Measurements from ENCODE around the gene WDR4. TPM values are rescaled to one million over a fixed set of nuclear protein-coding genes. Genes with fewer than 3 reads are reported as not detected.
"Not testable (repeated sequence)": the region's sequence is repeated elsewhere in the genome, so short reads cannot be mapped to it uniquely, and the experiment has no call there.

WDR4 gene
- total RNA-seq, 2 experiments from 2014 or later = 38.6 to 38.7 TPM

- no peak for DNase-seq
- Mint-ChIP-seq H3K4me3 (no peak overlapping the region), H3K4me1 (ENCODE audit: low read depth) (peaks cover 3% of the 10 kb centered on the region), H3K36me3 (ENCODE audit: low read depth) (peaks cover 56% of the 10 kb centered on the region), H3K9me3 (no peaks in the 10 kb centered on the region), H3K27ac (peak overlapping the region; percentile 34), H3K27me3 (ENCODE audit: low read depth) (no peaks in the 10 kb centered on the region)
- intact Hi-C loops (cut with micrococcal nuclease) = no loop called here
- CTCF ChIA-PET = interaction anchor here (1.1 kb wide), 1 partner anchor 218 kb away, joined by 3 read pairs; no protein-coding TSS in a partner anchor
These were observed 30.2 kb downstream of the WDR4 start for GRCh38 chr21:42848932-42849758.

GRCh38 chr21:42848144-42848931, 31.0 kb downstream of the WDR4 start:
- H3K4me3 Mint-ChIP-seq; CTCF ChIA-PET; DNase-seq; H3K4me1 Mint-ChIP-seq (ENCODE audit: low read depth); H3K27me3 Mint-ChIP-seq (ENCODE audit: low read depth); intact Hi-C loops (cut with micrococcal nuclease); H3K27ac Mint-ChIP-seq; H3K9me3 Mint-ChIP-seq: not testable (repeated sequence)
- H3K36me3 Mint-ChIP-seq (ENCODE audit: low read depth) = peaks cover 58% of the 10 kb centered on the region

- intact Hi-C loops (cut with micrococcal nuclease) = no loop called here
- Mint-ChIP-seq H3K4me1 (ENCODE audit: low read depth) (peaks cover 3% of the 10 kb centered on the region), H3K27ac (no peak overlapping the region), H3K36me3 (ENCODE audit: low read depth) (peaks cover 60% of the 10 kb centered on the region), H3K27me3 (ENCODE audit: low read depth) (no peaks in the 10 kb centered on the region), H3K9me3 (no peaks in the 10 kb centered on the region), H3K4me3 (no peak overlapping the region)
- CTCF ChIA-PET = no interaction called here
- no peak for DNase-seq
These were observed 31.6 kb downstream of the WDR4 start for GRCh38 chr21:42847726-42848125.

GRCh38 chr21:42847051-42847707, 32.2 kb downstream of the WDR4 start:
- DNase-seq = no peak
- H3K27ac Mint-ChIP-seq = no peak overlapping the region
- peaks cover 59% of the 10 kb centered on the region for H3K36me3 Mint-ChIP-seq (ENCODE audit: low read depth)
- H3K9me3 Mint-ChIP-seq = no peaks in the 10 kb centered on the region
- no peak overlapping the region for H3K4me3 Mint-ChIP-seq
- CTCF ChIA-PET = no interaction called here
- H3K27me3 Mint-ChIP-seq (ENCODE audit: low read depth) = no peaks in the 10 kb centered on the region
- H3K4me1 Mint-ChIP-seq (ENCODE audit: low read depth) = peaks cover 3% of the 10 kb centered on the region
- intact Hi-C loops (cut with micrococcal nuclease) = no loop called here

- intact Hi-C loops (cut with micrococcal nuclease) = no loop called here
- H3K36me3 Mint-ChIP-seq (ENCODE audit: low read depth) = peaks cover 56% of the 10 kb centered on the region
- CTCF ChIA-PET = no interaction called here
- no peak overlapping the region for H3K4me3 Mint-ChIP-seq
- peaks cover 3% of the 10 kb centered on the region for H3K4me1 Mint-ChIP-seq (ENCODE audit: low read depth)
- no peak overlapping the region for H3K27ac Mint-ChIP-seq
- DNase-seq = no peak
- H3K9me3 Mint-ChIP-seq = no peaks in the 10 kb centered on the region
- no peaks in the 10 kb centered on the region for H3K27me3 Mint-ChIP-seq (ENCODE audit: low read depth)
These were observed 33.1 kb downstream of the WDR4 start for GRCh38 chr21:42846221-42846620.

- Mint-ChIP-seq H3K4me3 (no peak overlapping the region), H3K9me3 (no peaks in the 10 kb centered on the region), H3K27me3 (ENCODE audit: low read depth) (no peaks in the 10 kb centered on the region), H3K4me1 (ENCODE audit: low read depth) (peaks cover 3% of the 10 kb centered on the region), H3K27ac (no peak overlapping the region), H3K36me3 (ENCODE audit: low read depth) (peaks cover 53% of the 10 kb centered on the region)
- CTCF ChIA-PET = no interaction called here
- intact Hi-C loops (cut with micrococcal nuclease) = no loop called here
- no peak for DNase-seq
These were observed 33.9 kb downstream of the WDR4 start for GRCh38 chr21:42845296-42845965.

- Mint-ChIP-seq H3K9me3 (no peaks in the 10 kb centered on the region), H3K4me3 (no peak overlapping the region), H3K27ac (no peak overlapping the region), H3K4me1 (ENCODE audit: low read depth) (peaks cover 3% of the 10 kb centered on the region), H3K36me3 (ENCODE audit: low read depth) (peaks cover 47% of the 10 kb centered on the region), H3K27me3 (ENCODE audit: low read depth) (no peaks in the 10 kb centered on the region)
- intact Hi-C loops (cut with micrococcal nuclease) = no loop called here
- CTCF ChIA-PET = no interaction called here
- no peak for DNase-seq
These were observed 34.8 kb downstream of the WDR4 start for GRCh38 chr21:42844411-42845113.

- no peak for DNase-seq
- H3K27me3 Mint-ChIP-seq (ENCODE audit: low read depth) = no peaks in the 10 kb centered on the region
- CTCF ChIA-PET = no interaction called here
- no peaks in the 10 kb centered on the region for H3K9me3 Mint-ChIP-seq
- peaks cover 33% of the 10 kb centered on the region for H3K36me3 Mint-ChIP-seq (ENCODE audit: low read depth)
- no peak overlapping the region for H3K27ac Mint-ChIP-seq
- no peak overlapping the region for H3K4me3 Mint-ChIP-seq
- no peaks in the 10 kb centered on the region for H3K4me1 Mint-ChIP-seq (ENCODE audit: low read depth)
- intact Hi-C loops (cut with micrococcal nuclease) = no loop called here
These were observed 36.3 kb downstream of the WDR4 start for GRCh38 chr21:42843056-42843455.

- peaks cover 28% of the 10 kb centered on the region for H3K36me3 Mint-ChIP-seq (ENCODE audit: low read depth)
- H3K9me3 Mint-ChIP-seq; DNase-seq; H3K4me3 Mint-ChIP-seq; H3K4me1 Mint-ChIP-seq (ENCODE audit: low read depth); intact Hi-C loops (cut with micrococcal nuclease); CTCF ChIA-PET; H3K27me3 Mint-ChIP-seq (ENCODE audit: low read depth); H3K27ac Mint-ChIP-seq: not testable (repeated sequence)
These were observed 37.3 kb downstream of the WDR4 start for GRCh38 chr21:42841916-42842655.

- DNase-seq = no peak
- no peaks in the 10 kb centered on the region for H3K9me3 Mint-ChIP-seq
- intact Hi-C loops (cut with micrococcal nuclease) = no loop called here
- H3K27me3 Mint-ChIP-seq (ENCODE audit: low read depth) = no peaks in the 10 kb centered on the region
- no peak overlapping the region for H3K4me3 Mint-ChIP-seq
- CTCF ChIA-PET = no interaction called here
- H3K36me3 Mint-ChIP-seq (ENCODE audit: low read depth) = peaks cover 25% of the 10 kb centered on the region
- no peak overlapping the region for H3K27ac Mint-ChIP-seq
- H3K4me1 Mint-ChIP-seq (ENCODE audit: low read depth) = no peaks in the 10 kb centered on the region
These were observed 38.0 kb downstream of the WDR4 start for GRCh38 chr21:42841156-42841915.
